Esophagus mucosa (tissue), 1 donor: ENCODE results near the gene BUD31. TPM values are rescaled to one million over a fixed set of nuclear protein-coding genes. Genes with fewer than 3 reads are reported as not detected.
"Not testable (repeated sequence)": the region's sequence is repeated elsewhere in the genome, so short reads cannot be mapped to it uniquely, and the experiment has no call there.

Source experiments
- ATAC-seq: fragments of 200-7000 bp; cut with Tn5 transposase; one replicate; pipeline ENCODE4 v1.9.1; 2020
- total RNA-seq: library from RNA; stranded (reverse); gene quantifications from one replicate; pipeline ENCODE4 v1.2.4, GENCODE V29; 2023
- donor health status: DM: yes; HTN: yes; CAD: no.

The BUD31 gene
- total RNA-seq, 1 donor from 2014 or later: 98.9 TPM

- ATAC-seq: no peak
Measured at GRCh38 chr7:99399597-99399996, 9.2 kb upstream of the BUD31 start.

GRCh38 chr7:99402854-99403253, 5.9 kb upstream of the BUD31 start:
- ATAC-seq: no peak

GRCh38 chr7:99403764-99404163, 5.0 kb upstream of the BUD31 start:
- ATAC-seq: no peak

- no peak for ATAC-seq
Measured at GRCh38 chr7:99404235-99404976, 4.4 kb upstream of the BUD31 start.

- ATAC-seq: no peak
Measured at GRCh38 chr7:99404977-99405320, 3.8 kb upstream of the BUD31 start.

- no peak for ATAC-seq
Measured at GRCh38 chr7:99406557-99406956, 2.2 kb upstream of the BUD31 start.

- peak; percentile 52 for ATAC-seq
Measured at GRCh38 chr7:99407872-99408378, 844 bp upstream of the BUD31 start.

- ATAC-seq: no peak
Measured at GRCh38 chr7:99409192-99409572, 413 bp downstream of the BUD31 start.

GRCh38 chr7:99409806-99410205, 1.0 kb downstream of the BUD31 start:
- no peak for ATAC-seq

- ATAC-seq: no peak
Measured at GRCh38 chr7:99410635-99411034, 1.9 kb downstream of the BUD31 start.

GRCh38 chr7:99415513-99416127, 6.9 kb downstream of the BUD31 start:
- ATAC-seq: not testable (repeated sequence)

- no peak for ATAC-seq
Measured at GRCh38 chr7:99418260-99418659, 9.5 kb downstream of the BUD31 start.

- ATAC-seq: peak; percentile 18
Measured at GRCh38 chr7:99419323-99420021, 10.7 kb downstream of the BUD31 start.

- no peak for ATAC-seq
Measured at GRCh38 chr7:99420213-99420612, 11.4 kb downstream of the BUD31 start.

GRCh38 chr7:99420986-99421385, 12.2 kb downstream of the BUD31 start:
- ATAC-seq: no peak

- ATAC-seq: no peak
Measured at GRCh38 chr7:99422186-99422585, 13.4 kb downstream of the BUD31 start.

GRCh38 chr7:99422625-99423024, 13.9 kb downstream of the BUD31 start:
- no peak for ATAC-seq

- ATAC-seq: no peak
Measured at GRCh38 chr7:99424932-99425730, 16.4 kb downstream of the BUD31 start.

GRCh38 chr7:99428972-99429566, 20.3 kb downstream of the BUD31 start:
- peak; percentile 2 for ATAC-seq

GRCh38 chr7:99429756-99430155, 21.0 kb downstream of the BUD31 start:
- ATAC-seq: peak; percentile 8

- ATAC-seq: not testable (repeated sequence)
Measured at GRCh38 chr7:99431756-99432540, 23.2 kb downstream of the BUD31 start.

- ATAC-seq: no peak
Measured at GRCh38 chr7:99433158-99433557, 24.4 kb downstream of the BUD31 start.
